ENCODE data around the gene TMEM25.

Gene TMEM25

GRCh38 chr11:118522571-118523072 is 8.4 kb upstream of the TMEM25 start:
- Mint-ChIP-seq H3K4me3 (no peak overlapping the region), H3K4me1 (peaks cover 23% of the 10 kb centered on the region), H3K9me3 (no peaks in the 10 kb centered on the region), H3K27ac (peak overlapping the region; percentile 8), H3K36me3 (ENCODE audit: low read depth) (peaks cover 53% of the 10 kb centered on the region), H3K27me3 (ENCODE audit: low read depth, poor library complexity) (no peaks in the 10 kb centered on the region)
- DNase-seq: peak; percentile 21
- peak; percentile 25 for TF ChIP-seq CTCF (IDR thresholded peaks at IDR 0.05)

- H3K27ac Mint-ChIP-seq: no peak overlapping the region
These were observed 6.6 kb upstream of the TMEM25 start for GRCh38 chr11:118524356-118524755.

GRCh38 chr11:118524757-118525470 is 6.1 kb upstream of the TMEM25 start:
- Mint-ChIP-seq H3K27ac (peak overlapping the region; percentile 92), H3K4me1 (peaks cover 33% of the 10 kb centered on the region), H3K27me3 (ENCODE audit: low read depth, poor library complexity) (peaks cover 11% of the 10 kb centered on the region), H3K36me3 (ENCODE audit: low read depth) (peaks cover 46% of the 10 kb centered on the region), H3K9me3 (no peaks in the 10 kb centered on the region), H3K4me3 (no peak overlapping the region)
- no peak for TF ChIP-seq CTCF (IDR thresholded peaks at IDR 0.05)
- no peak for DNase-seq

More at GRCh38 chr11:118524356-118524755, 6.6 kb upstream of the TMEM25 start:
- peaks cover 27% of the 10 kb centered on the region for H3K4me1 Mint-ChIP-seq
- no peak overlapping the region for H3K4me3 Mint-ChIP-seq
- no peaks in the 10 kb centered on the region for H3K9me3 Mint-ChIP-seq
- peaks cover 52% of the 10 kb centered on the region for H3K36me3 Mint-ChIP-seq (ENCODE audit: low read depth)
- peaks cover 5% of the 10 kb centered on the region for H3K27me3 Mint-ChIP-seq (ENCODE audit: low read depth, poor library complexity)
- DNase-seq: no peak
- no peak for TF ChIP-seq CTCF (IDR thresholded peaks at IDR 0.05)

GRCh38 chr11:118526688-118527087 is 4.3 kb upstream of the TMEM25 start:
- Mint-ChIP-seq H3K9me3 (no peaks in the 10 kb centered on the region), H3K4me1 (peaks cover 38% of the 10 kb centered on the region), H3K27ac (no peak overlapping the region), H3K4me3 (no peak overlapping the region), H3K27me3 (ENCODE audit: low read depth, poor library complexity) (peaks cover 12% of the 10 kb centered on the region), H3K36me3 (ENCODE audit: low read depth) (peaks cover 35% of the 10 kb centered on the region)
- no peak for DNase-seq
- no peak for TF ChIP-seq CTCF (IDR thresholded peaks at IDR 0.05)

GRCh38 chr11:118527109-118527508 is 3.9 kb upstream of the TMEM25 start, which contains the start of gene TTC36:
Gene TTC36 (plus strand): TSS chr11:118527474. CDS start chr11:118527495, 21 bp downstream.
- H3K9me3 Mint-ChIP-seq: no peaks in the 10 kb centered on the region
- no peak within 1 kb of the TSS for H3K4me3 Mint-ChIP-seq
- no peak for DNase-seq
- no peak for TF ChIP-seq CTCF (IDR thresholded peaks at IDR 0.05)
- H3K27me3 Mint-ChIP-seq (ENCODE audit: low read depth, poor library complexity): peaks cover 12% of the 10 kb centered on the region
- H3K4me1 Mint-ChIP-seq: peaks cover 42% of the 10 kb centered on the region
- H3K27ac Mint-ChIP-seq: peak within 1 kb of the TSS; percentile 16
- peaks cover 30% of the 10 kb centered on the region for H3K36me3 Mint-ChIP-seq (ENCODE audit: low read depth)

GRCh38 chr11:118528511-118528910 is 2.5 kb upstream of the TMEM25 start:
- Mint-ChIP-seq H3K9me3 (no peaks in the 10 kb centered on the region), H3K27me3 (ENCODE audit: low read depth, poor library complexity) (peaks cover 12% of the 10 kb centered on the region), H3K4me3 (no peak overlapping the region), H3K4me1 (peaks cover 36% of the 10 kb centered on the region), H3K36me3 (ENCODE audit: low read depth) (peaks cover 22% of the 10 kb centered on the region), H3K27ac (no peak overlapping the region)
- TF ChIP-seq CTCF (IDR thresholded peaks at IDR 0.05): no peak
- DNase-seq: no peak
